Panc1 (cell line): Measurements from ENCODE around the gene POLR2C. TPM values are rescaled to one million over a fixed set of nuclear protein-coding genes. Genes with fewer than 3 reads are reported as not detected.

Source experiments
- ATAC-seq: fragments of 200-7000 bp; cut with Tn5 transposase; 2 replicates; pipeline ENCODE4 v1.9.1; 2020; ENCODE audit warnings: mild to moderate bottlenecking, moderate library complexity
- BruUV-seq: library from RNA; stranded (reverse); fragments of 400-500 nt; replicated peaks from 2 replicates; lab custom pipeline; 2021; lab: Mats Ljungman, UMichigan
- CTCF ChIA-PET: fragments of 300-600 bp; sonication (Branson Sonifier 250); formaldehyde crosslinking; loops from one replicate; lab custom pipeline; 2022; ENCODE audit warnings: antibody characterized with exemption; lab: Charles Lee
- POLR2A ChIA-PET: fragments of 300-600 bp; sonication (Branson Sonifier 250); formaldehyde crosslinking; loops from one replicate; lab custom pipeline; 2022; ENCODE audit warnings: antibody characterized with exemption; lab: Charles Lee
- DNase-seq: peaks from one replicate; pipeline ENCODE4 v3.0.0-alpha.2; 2010; ENCODE audit warnings: low read depth, low spot score
- H3K27ac ChIP-seq: 2 replicates; pipeline ENCODE4 v1.5.1; 2011; ENCODE audit warnings: mild to moderate bottlenecking, low read length, inconsistent platforms
- H3K27me3 ChIP-seq: fragments of 200-500 bp; sonication (Bioruptor generic); 2 replicates; pipeline ENCODE4 v1.6.0; 2014; ENCODE audit warnings: low read length, inconsistent platforms; ENCODE audit not compliant: control insufficient read depth, insufficient read depth
- H3K36me3 ChIP-seq: fragments of 200-500 bp; sonication (Bioruptor generic); 2 replicates; pipeline ENCODE4 v1.5.1; 2014; ENCODE audit warnings: inconsistent platforms, mild to moderate bottlenecking, low read length, moderate library complexity; ENCODE audit not compliant: control insufficient read depth, insufficient read depth
- H3K4me1 ChIP-seq: 2 replicates; pipeline ENCODE4 v1.5.1; 2011; ENCODE audit warnings: inconsistent platforms, mild to moderate bottlenecking, low read length, moderate library complexity; ENCODE audit not compliant: control insufficient read depth, insufficient read depth
- H3K4me3 ChIP-seq, 2 experiments: 2 replicates each; pipeline ENCODE4 v1.5.1; 2011 to 2012; ENCODE audit warnings: low read depth in 2 of 2, low read length in 2 of 2, mild to moderate bottlenecking in 2 of 2, inconsistent platforms in 1 of 2, moderate library complexity in 1 of 2
- H3K9me3 ChIP-seq: fragments of 200-500 bp; sonication (Bioruptor generic); 2 replicates; pipeline ENCODE4 v1.5.1; 2014; ENCODE audit warnings: low read depth, mild to moderate bottlenecking, inconsistent platforms, low read length, moderate library complexity; ENCODE audit not compliant: control insufficient read depth, insufficient read depth
- CTCF ChIP-seq: fragments of 450-650 bp; IDR thresholded peaks from 2 replicates; pipeline ENCODE4 v1.5.1; 2017; ENCODE audit warnings: mild to moderate bottlenecking
- POLR2AphosphoS5 ChIP-seq: IDR thresholded peaks from 2 replicates; pipeline ENCODE4 v1.6.1; 2012; ENCODE audit warnings: mild to moderate bottlenecking, low read depth, low read length, moderate library complexity
- REST ChIP-seq, 2 experiments: IDR thresholded peaks; 2 replicates each; pipeline ENCODE4 v1.6.1; 2011 to 2012; ENCODE audit warnings: low read depth in 2 of 2, control low read depth in 1 of 2, low read length in 1 of 2, mild to moderate bottlenecking in 1 of 2, moderate library complexity in 1 of 2; ENCODE audit not compliant: insufficient read depth in 1 of 2
- SIN3A ChIP-seq: IDR thresholded peaks from 2 replicates; pipeline ENCODE4 v1.6.1; 2012; ENCODE audit warnings: low read depth, mild to moderate bottlenecking, low read length, moderate library complexity, borderline replicate concordance; ENCODE audit not compliant: insufficient read depth
- TCF7L2 ChIP-seq: IDR thresholded peaks from 2 replicates; pipeline ENCODE4 v1.6.1; 2011; ENCODE audit warnings: mild to moderate bottlenecking, low read depth, low read length, inconsistent platforms
- in situ Hi-C: cut with HindIII; loops from 2 replicates; pipeline ENCODE4 v1.10.0; 2016; ENCODE audit warnings: low sequenced_read_pairs, low pct_unique_long_range_greater_than_20kb
- intact Hi-C: fragments of 100-400 bp; cut with micrococcal nuclease; formaldehyde crosslinking; loops from one replicate; pipeline ENCODE4 v1.10.0; 2022; ENCODE audit not compliant: unreplicated experiment
- total RNA-seq: library from RNA; stranded (reverse); gene quantifications from one replicate; pipeline ENCODE4 v1.2.1, GENCODE V29; 2021; ENCODE audit not compliant: unreplicated experiment

Gene POLR2C
- total RNA-seq, 1 experiment from 2014 or later, result 53.9 TPM

GRCh38 chr16:57504491-57504890 lies 42.0 kb downstream of the POLR2C start:
- CTCF ChIA-PET, result no interaction called here

DNA sequence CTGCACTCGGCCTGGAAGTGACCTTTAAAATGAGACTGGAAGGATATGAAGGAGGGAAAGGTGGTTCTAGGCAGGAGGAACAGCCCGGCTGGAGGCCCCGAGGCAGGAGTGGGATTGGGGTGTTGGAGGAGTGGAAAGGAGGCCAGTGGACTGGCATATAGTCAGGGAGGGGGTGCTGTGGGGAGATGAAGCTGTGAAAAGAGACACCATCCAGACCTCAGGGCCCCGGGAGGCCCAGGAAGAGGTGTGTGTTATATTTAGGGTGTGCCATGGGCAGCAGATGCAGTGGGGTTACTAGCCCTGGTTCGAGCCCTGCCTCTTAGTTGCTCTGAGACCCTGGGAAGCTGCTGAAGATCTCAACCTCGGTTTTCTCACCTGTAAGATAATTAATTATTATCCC lies 42.7 kb downstream of the POLR2C start:
- Histone ChIP-seq H3K4me1 (no peaks in the 10 kb centered on the region), H3K9me3 (no peaks in the 10 kb centered on the region), H3K36me3 (no peaks in the 10 kb centered on the region), H3K27me3 (no peaks in the 10 kb centered on the region), H3K27ac (no peak overlapping the region), H3K4me3 (no peak overlapping the region)
- ATAC-seq, result no peak
- no peak for DNase-seq
- ChIA-PET POLR2A (no interaction called here), CTCF (no interaction called here)
- in situ Hi-C loops, result no loop called here
- BruUV-seq, result no TSS peak
- no peak for TF ChIP-seq CTCF
- no peak for TF ChIP-seq SIN3A
- no peak for TF ChIP-seq REST (IDR thresholded peaks at IDR 0.05; ENCODE audit: insufficient read depth in 1 of 2, low read depth in 2 of 2, low read length in 1 of 2)
- TF ChIP-seq TCF7L2, result no peak
- TF ChIP-seq POLR2AphosphoS5, result no peak
- intact Hi-C loops, result no loop called here

More at GRCh38 chr16:57504491-57504890, 42.0 kb downstream of the POLR2C start:
- intact Hi-C loops (no loop called here), in situ Hi-C loops (no loop called here)
- TF ChIP-seq REST (IDR thresholded peaks at IDR 0.05; ENCODE audit: insufficient read depth in 1 of 2, low read depth in 2 of 2, low read length in 1 of 2) (no peak), POLR2AphosphoS5 (no peak), CTCF (no peak), SIN3A (no peak), TCF7L2 (no peak)
- Histone ChIP-seq H3K9me3 (no peaks in the 10 kb centered on the region), H3K27me3 (no peaks in the 10 kb centered on the region), H3K4me1 (no peaks in the 10 kb centered on the region), H3K36me3 (no peaks in the 10 kb centered on the region), H3K27ac (no peak overlapping the region), H3K4me3 (no peak overlapping the region)
- BruUV-seq, result no TSS peak
- ATAC-seq (no peak), DNase-seq (no peak)
- POLR2A ChIA-PET, result no interaction called here
